OCI-LY3 (cell line): ENCODE results near the gene ZC3H14.

Experiments used
- H2AFZ ChIP-seq: fragments of 200-600, 300-600 bp; shearing (Covaris generic); 2 replicates; pipeline ENCODE4 v1.6.0; 2014; ENCODE audit warnings: antibody characterized with exemption, low read depth, low read length
- H3K27ac ChIP-seq: fragments of 200-600, 300-600 bp; sonication (generic); 2 replicates; pipeline ENCODE4 v1.5.1; 2014; ENCODE audit warnings: mild to moderate bottlenecking, low read length, moderate library complexity, mixed read lengths
- H3K27me3 ChIP-seq: fragments of 200-600, 300-600 bp; sonication (generic); 2 replicates; pipeline ENCODE4 v1.6.1; 2014; ENCODE audit warnings: low read depth, low read length, mixed read lengths
- H3K36me3 ChIP-seq: fragments of 200-600, 300-600 bp; sonication (generic); replicated peaks from 2 replicates; pipeline ENCODE3; 2014; ENCODE audit warnings: low read depth, low read length, mixed read lengths
- H3K4me1 ChIP-seq: fragments of 300-600, 200-600 bp; sonication (generic); 2 replicates; pipeline ENCODE4 v1.6.1; 2014; ENCODE audit warnings: low read length, mixed read lengths
- H3K4me2 ChIP-seq: fragments of 200-600, 300-600 bp; sonication (generic); 2 replicates; pipeline ENCODE4 v1.6.1; 2014; ENCODE audit warnings: low read length, mixed read lengths
- H3K4me3 ChIP-seq: fragments of 300-600, 200-600 bp; sonication (generic); 2 replicates; pipeline ENCODE4 v1.5.1; 2014; ENCODE audit warnings: antibody characterized with exemption, mild to moderate bottlenecking, low read length, moderate library complexity
- H3K79me2 ChIP-seq: fragments of 300-600, 200-600 bp; shearing (Covaris generic); 2 replicates; pipeline ENCODE4 v1.6.1; 2014; ENCODE audit warnings: mild to moderate bottlenecking, low read length, mixed read lengths
- H3K9ac ChIP-seq: fragments of 300-600, 200-600 bp; shearing (Covaris generic); 2 replicates; pipeline ENCODE4 v1.6.0; 2014; ENCODE audit warnings: mild to moderate bottlenecking, low read length, moderate library complexity
- H3K9me3 ChIP-seq: fragments of 200-600, 300-600 bp; shearing (Covaris generic); 2 replicates; pipeline ENCODE4 v1.6.1; 2014; ENCODE audit warnings: low read length, mixed read lengths; ENCODE audit not compliant: insufficient read depth
- H4K20me1 ChIP-seq: fragments of 200-600, 300-600 bp; sonication (generic); 2 replicates; pipeline ENCODE4 v1.6.1; 2016; ENCODE audit warnings: low read length, mixed read lengths; ENCODE audit not compliant: insufficient read depth
- CTCF ChIP-seq: fragments of 200-600, 300-600 bp; sonication (generic); IDR thresholded peaks from 2 replicates; pipeline ENCODE4 v1.5.1; 2014; ENCODE audit warnings: antibody characterized with exemption, low read length, low read depth
- EZH2phosphoT487 ChIP-seq: fragments of 200-600 bp; shearing (Covaris generic); IDR thresholded peaks from 2 replicates; pipeline ENCODE4 v1.6.1; 2018; ENCODE audit warnings: antibody characterized with exemption, mixed run types, low read depth

ZC3H14 gene

GRCh38 chr14:88621100-88621499 is 58.3 kb downstream of the ZC3H14 start:
- Histone ChIP-seq H3K36me3 (peaks cover 7% of the 10 kb centered on the region), H3K9ac (no peak overlapping the region), H3K27ac (no peak overlapping the region), H3K79me2 (no peaks in the 10 kb centered on the region), H3K4me3 (no peak overlapping the region), H2AFZ (no peak overlapping the region), H3K27me3 (no peaks in the 10 kb centered on the region), H3K4me2 (no peak overlapping the region), H3K9me3 (no peaks in the 10 kb centered on the region), H3K4me1 (no peaks in the 10 kb centered on the region), H4K20me1 (no peaks in the 10 kb centered on the region)
- TF ChIP-seq EZH2phosphoT487 (no peak), CTCF (no peak)

DNA sequence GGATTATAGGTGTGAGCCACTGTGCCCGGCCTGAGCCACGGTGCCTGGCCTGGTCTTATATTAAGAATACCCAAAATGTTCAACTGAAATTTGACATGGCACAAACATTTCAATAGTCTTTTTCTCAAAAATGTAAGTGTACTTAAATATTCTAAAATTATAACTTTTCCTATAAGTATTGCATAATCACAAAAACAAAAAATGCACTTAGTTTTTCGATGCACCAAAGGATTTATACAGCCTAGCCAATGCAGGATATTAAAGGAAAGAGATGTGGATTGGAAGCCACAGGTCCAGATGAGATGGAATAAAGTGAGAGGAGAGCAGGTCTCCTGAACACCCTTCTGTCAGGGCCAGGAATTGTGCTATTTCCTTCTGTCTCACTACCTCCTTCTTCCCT is 62.8 kb downstream of the ZC3H14 start:
- Histone ChIP-seq H3K4me1 (no peaks in the 10 kb centered on the region), H3K27ac (no peak overlapping the region), H3K9me3 (no peaks in the 10 kb centered on the region), H3K4me3 (no peak overlapping the region), H2AFZ (no peak overlapping the region), H3K9ac (no peak overlapping the region), H3K4me2 (no peak overlapping the region), H3K36me3 (peaks cover 3% of the 10 kb centered on the region), H3K27me3 (no peaks in the 10 kb centered on the region), H3K79me2 (no peaks in the 10 kb centered on the region), H4K20me1 (no peaks in the 10 kb centered on the region)
- TF ChIP-seq EZH2phosphoT487 (no peak), CTCF (no peak)

- Histone ChIP-seq H4K20me1 (no peaks in the 10 kb centered on the region), H2AFZ (no peak overlapping the region), H3K4me1 (no peaks in the 10 kb centered on the region), H3K36me3 (no peaks in the 10 kb centered on the region), H3K9ac (no peak overlapping the region), H3K9me3 (no peaks in the 10 kb centered on the region), H3K4me2 (no peak overlapping the region), H3K27ac (no peak overlapping the region), H3K79me2 (no peaks in the 10 kb centered on the region), H3K27me3 (no peaks in the 10 kb centered on the region), H3K4me3 (no peak overlapping the region)
- TF ChIP-seq EZH2phosphoT487 (no peak), CTCF (no peak)
Observed at GRCh38 chr14:88628033-88628432, 65.2 kb downstream of the ZC3H14 start.

DNA sequence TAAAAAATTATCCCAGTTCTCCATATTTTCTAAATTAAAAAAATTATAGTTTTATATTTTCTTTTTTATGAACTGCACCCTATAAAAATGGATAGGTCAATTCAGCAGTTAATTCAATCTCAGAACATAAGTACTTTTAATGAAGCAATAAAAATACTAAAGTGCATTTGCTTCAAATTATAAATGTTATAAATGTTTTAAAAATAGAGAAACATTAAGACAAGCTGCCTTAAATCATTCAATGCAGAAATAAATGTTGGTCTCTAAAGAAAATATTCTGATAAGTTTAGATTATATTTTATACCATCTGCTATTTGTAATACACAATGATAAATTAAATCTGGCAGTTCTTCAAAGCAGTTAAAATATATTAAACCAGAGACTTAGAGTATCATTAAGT is 65.6 kb downstream of the ZC3H14 start:
- Histone ChIP-seq H4K20me1 (no peaks in the 10 kb centered on the region), H3K27me3 (no peaks in the 10 kb centered on the region), H3K9ac (no peak overlapping the region), H3K27ac (no peak overlapping the region), H3K36me3 (no peaks in the 10 kb centered on the region), H3K4me1 (no peaks in the 10 kb centered on the region), H3K4me2 (no peak overlapping the region), H3K79me2 (no peaks in the 10 kb centered on the region), H3K9me3 (no peaks in the 10 kb centered on the region), H3K4me3 (no peak overlapping the region), H2AFZ (no peak overlapping the region)
- no peak for TF ChIP-seq CTCF
- no peak for TF ChIP-seq EZH2phosphoT487
